HL-60 (cell line): ENCODE data around the gene TGM5.

ENCODE experiments used
- CTCF ChIP-seq: IDR thresholded peaks from one replicate; pipeline ENCODE4 v1.5.1; 2011; ENCODE audit warnings: low read length, control low read depth, inconsistent platforms; ENCODE audit not compliant: insufficient read depth
- GABPA ChIP-seq: IDR thresholded peaks from 2 replicates; pipeline ENCODE4 v1.6.1; 2012; ENCODE audit warnings: low read depth

- TF ChIP-seq CTCF = peak; percentile 69
- TF ChIP-seq GABPA = no peak
Observed at GRCh38 chr15:43204016-43204901, 62.5 kb downstream of the TGM5 start.
